GM08714 (cell line): Measurements from ENCODE around the gene ASCC1.

Experiments used
- H3K4me3 ChIP-seq: fragments of 200-500 bp; sonication (Bioruptor generic); 2 replicates; pipeline ENCODE4 v1.5.1; 2014; ENCODE audit warnings: mild to moderate bottlenecking, low read length, inconsistent platforms
- ZNF274 ChIP-seq: IDR thresholded peaks from 2 replicates; pipeline ENCODE4 v1.6.1; 2012; ENCODE audit warnings: mild to moderate bottlenecking, low read depth, low read length

ASCC1 gene

GRCh38 chr10:72254813-72255568, 38.9 kb upstream of the ASCC1 start:
- H3K4me3 ChIP-seq: no peak overlapping the region
- TF ChIP-seq ZNF274: no peak

GRCh38 chr10:72253578-72253977, 37.5 kb upstream of the ASCC1 start:
- no peak for TF ChIP-seq ZNF274
- H3K4me3 ChIP-seq: no peak overlapping the region

- no peak overlapping the region for H3K4me3 ChIP-seq
- TF ChIP-seq ZNF274: no peak
Measured at GRCh38 chr10:72252972-72253371, 36.9 kb upstream of the ASCC1 start.

GRCh38 chr10:72251635-72252034, 35.6 kb upstream of the ASCC1 start:
- TF ChIP-seq ZNF274: no peak
- H3K4me3 ChIP-seq: no peak overlapping the region

- H3K4me3 ChIP-seq: no peak overlapping the region
- TF ChIP-seq ZNF274: no peak
Measured at GRCh38 chr10:72250666-72251065, 34.6 kb upstream of the ASCC1 start.

GRCh38 chr10:72249176-72249862, 33.2 kb upstream of the ASCC1 start:
- peak overlapping the region; percentile 16; the same call in 1 of the 2 replicates for H3K4me3 ChIP-seq

GRCh38 chr10:72248468-72249151, 32.5 kb upstream of the ASCC1 start:
- TF ChIP-seq ZNF274: no peak
- peak overlapping the region; percentile 16; the same call in 1 of the 2 replicates for H3K4me3 ChIP-seq

- no peak for TF ChIP-seq ZNF274
- H3K4me3 ChIP-seq: no peak overlapping the region
Measured at GRCh38 chr10:72245949-72246525, 30.0 kb upstream of the ASCC1 start.

- H3K4me3 ChIP-seq: no peak overlapping the region
- no peak for TF ChIP-seq ZNF274
Measured at GRCh38 chr10:72244573-72245038, 28.5 kb upstream of the ASCC1 start.

- H3K4me3 ChIP-seq: no peak overlapping the region
- no peak for TF ChIP-seq ZNF274
Measured at GRCh38 chr10:72243822-72244437, 27.9 kb upstream of the ASCC1 start.

- TF ChIP-seq ZNF274: no peak
- no peak overlapping the region for H3K4me3 ChIP-seq
Measured at GRCh38 chr10:72242675-72243074, 26.6 kb upstream of the ASCC1 start.

- no peak for TF ChIP-seq ZNF274
Measured at GRCh38 chr10:72241691-72242252, 25.7 kb upstream of the ASCC1 start.

GRCh38 chr10:72240371-72240770, 24.3 kb upstream of the ASCC1 start:
- no peak for TF ChIP-seq ZNF274
- no peak overlapping the region for H3K4me3 ChIP-seq

More at GRCh38 chr10:72241691-72242252, 25.7 kb upstream of the ASCC1 start:
- no peak overlapping the region for H3K4me3 ChIP-seq

- H3K4me3 ChIP-seq: no peak overlapping the region
- TF ChIP-seq ZNF274: no peak
Measured at GRCh38 chr10:72239409-72239808, 23.3 kb upstream of the ASCC1 start.
